ENCODE data around the gene SLC22A1. TPM values are rescaled to one million over a fixed set of nuclear protein-coding genes. Genes with fewer than 3 reads are reported as not detected.
"Not testable (repeated sequence)": the region's sequence is repeated elsewhere in the genome, so short reads cannot be mapped to it uniquely, and the experiment has no call there.

SLC22A1 gene
- total RNA-seq, 1 experiment from 2014 or later, result 0.39 TPM

DNA sequence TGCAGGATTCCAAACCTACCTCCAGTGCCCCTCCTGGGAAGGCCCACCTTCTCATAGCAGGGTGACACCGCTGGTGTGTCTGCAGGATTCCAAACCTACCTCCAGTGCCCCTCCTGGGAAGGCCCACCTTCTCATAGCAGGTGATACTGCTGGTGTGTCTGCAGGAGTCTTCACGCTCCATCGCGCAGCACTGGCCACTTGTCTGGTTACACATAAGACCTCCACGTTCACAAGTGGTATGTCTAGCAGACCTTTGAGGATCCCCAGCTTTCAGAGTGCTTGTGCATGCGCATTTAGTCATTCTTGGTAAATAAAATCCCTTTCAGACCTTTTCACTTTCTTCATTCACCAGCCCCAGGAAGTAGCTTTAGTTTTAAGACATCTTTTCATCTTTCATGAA lies 29.4 kb upstream of the SLC22A1 start:
- H2BK20ac ChIP-seq (ENCODE audit: low read depth, low read length, poor library complexity, severe bottlenecking); H3K27ac ChIP-seq (ENCODE audit: insufficient read length, low read depth, low read length); H3K27me3 Mint-ChIP-seq (ENCODE audit: low read depth); H3K18ac ChIP-seq (ENCODE audit: insufficient read length, low read depth, low read length); H4K8ac ChIP-seq (replicated peaks; ENCODE audit: insufficient read length, low read depth, low read length); H4K20me1 ChIP-seq (ENCODE audit: control insufficient read depth, insufficient read depth, insufficient read length); H3K79me1 ChIP-seq (ENCODE audit: insufficient read depth, low read depth, low read length, poor library complexity, severe bottlenecking); H3K23ac ChIP-seq (ENCODE audit: insufficient read length, low read depth, low read length); H3K23me2 ChIP-seq (ENCODE audit: insufficient read length, low read depth, low read length, poor library complexity, severe bottlenecking); H2BK120ac ChIP-seq (ENCODE audit: low read depth, low read length, poor library complexity, severe bottlenecking); H3K4me2 ChIP-seq (ENCODE audit: insufficient read depth, insufficient read length, low read length); H3K9ac ChIP-seq (ENCODE audit: extremely low read depth, insufficient read length, low read length); H2BK12ac ChIP-seq (ENCODE audit: insufficient read length, low read depth, low read length); H3K27me3 ChIP-seq (ENCODE audit: insufficient read depth, low read length); H3K9me3 Mint-ChIP-seq; H3K79me2 ChIP-seq (ENCODE audit: insufficient read depth, low read length); H3K9me3 ChIP-seq (ENCODE audit: control insufficient read depth, low read depth, low read length); DNase-seq; H3K4me1 Mint-ChIP-seq; H3T11ph ChIP-seq (ENCODE audit: low read length); H2AFZ ChIP-seq (ENCODE audit: low read length); H2BK15ac ChIP-seq (ENCODE audit: low read depth, low read length); H3K4ac ChIP-seq (ENCODE audit: low read depth, low read length); H4K91ac ChIP-seq (ENCODE audit: insufficient read length, low read depth, low read length); H3K56ac ChIP-seq (ENCODE audit: insufficient read length, low read depth, low read length); H4K5ac ChIP-seq (ENCODE audit: insufficient read length, low read depth, low read length); H3K14ac ChIP-seq (ENCODE audit: insufficient read depth, low read length); H2BK5ac ChIP-seq (ENCODE audit: insufficient read length, low read length); H2AK5ac ChIP-seq (ENCODE audit: insufficient read length, low read length); H3K4me3 Mint-ChIP-seq; H3K4me1 ChIP-seq (ENCODE audit: insufficient read depth, low read length): not testable (repeated sequence)
- WGBS (ENCODE audit: extremely low coverage, insufficient read length, low lambda C conversion rate), result no CpG with 5 or more reads among the region's 6 CpGs
- Mint-ChIP-seq H3K27ac (peak overlapping the region in 2 of 3 experiments; percentile 44 to 62; a peak in 2 of 7 replicates), H3K36me3 (ENCODE audit: insufficient read depth in 1 of 3, low read depth in 3 of 3) (peaks cover 54 to 81% (median 72%) of the 10 kb centered on the region in 3 experiments; a peak in 6 of 7 replicates)

All from H9 (cell line).